HG02852 (cell line): Measurements from ENCODE around the gene PITPNM1.

Experiments
- ATAC-seq: cut with Tn5 transposase; IDR thresholded peaks from one replicate; pipeline ENCODE4 v1.9.1; 2021; ENCODE audit warnings: mild to moderate bottlenecking, moderate library complexity; ENCODE audit not compliant: unreplicated experiment

Gene PITPNM1

DNA sequence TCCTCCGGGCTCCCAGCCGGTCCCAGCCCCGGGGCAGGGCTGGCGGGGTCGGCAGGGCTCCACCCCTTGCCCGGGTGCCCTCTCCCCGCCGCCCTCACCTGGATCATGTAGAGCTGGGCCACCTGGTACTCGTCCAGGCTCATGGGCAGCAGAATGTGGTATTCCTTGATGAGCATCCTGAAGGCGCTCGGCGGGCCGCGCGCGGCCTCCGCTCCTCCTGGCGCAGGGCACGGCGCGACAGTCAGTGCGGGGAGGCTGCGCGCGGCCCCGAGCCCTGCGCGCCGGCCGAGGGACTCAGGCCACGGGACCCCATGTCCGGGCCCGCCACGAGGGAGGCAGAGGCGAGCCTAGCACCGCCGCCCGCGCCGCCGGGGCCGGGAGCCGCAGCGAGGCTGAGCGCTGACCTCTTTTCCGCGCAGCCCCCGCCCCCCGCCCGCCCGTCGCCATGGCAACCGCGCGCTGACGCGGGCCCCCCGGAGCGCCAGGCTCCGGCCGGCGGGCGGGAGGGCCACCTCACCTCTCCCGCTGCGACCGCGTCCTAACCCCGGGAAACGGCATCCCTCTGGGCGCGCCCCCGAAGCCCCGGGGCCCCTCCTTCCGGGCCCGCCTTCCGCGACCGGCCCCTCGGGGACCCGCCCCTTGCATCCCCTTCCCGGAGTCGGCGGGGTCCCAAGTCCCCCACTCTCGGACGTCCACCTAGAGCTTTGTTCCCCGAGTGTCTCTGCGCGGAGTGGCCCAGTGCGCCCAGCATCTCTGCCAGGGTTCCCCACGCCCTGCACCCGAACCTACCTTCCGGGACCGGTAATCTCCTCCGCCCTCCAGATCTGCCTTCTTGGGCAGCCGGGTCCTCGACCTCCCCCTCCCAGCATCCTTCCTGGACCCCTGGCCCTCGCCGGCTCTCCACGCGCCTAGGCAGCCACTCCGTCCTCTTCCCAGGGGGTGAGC, 886 bp downstream of the PITPNM1 start:
- ATAC-seq = no peak

GRCh38 chr11:67503119-67504004, 1.8 kb downstream of the PITPNM1 start:
- ATAC-seq = no peak

DNA sequence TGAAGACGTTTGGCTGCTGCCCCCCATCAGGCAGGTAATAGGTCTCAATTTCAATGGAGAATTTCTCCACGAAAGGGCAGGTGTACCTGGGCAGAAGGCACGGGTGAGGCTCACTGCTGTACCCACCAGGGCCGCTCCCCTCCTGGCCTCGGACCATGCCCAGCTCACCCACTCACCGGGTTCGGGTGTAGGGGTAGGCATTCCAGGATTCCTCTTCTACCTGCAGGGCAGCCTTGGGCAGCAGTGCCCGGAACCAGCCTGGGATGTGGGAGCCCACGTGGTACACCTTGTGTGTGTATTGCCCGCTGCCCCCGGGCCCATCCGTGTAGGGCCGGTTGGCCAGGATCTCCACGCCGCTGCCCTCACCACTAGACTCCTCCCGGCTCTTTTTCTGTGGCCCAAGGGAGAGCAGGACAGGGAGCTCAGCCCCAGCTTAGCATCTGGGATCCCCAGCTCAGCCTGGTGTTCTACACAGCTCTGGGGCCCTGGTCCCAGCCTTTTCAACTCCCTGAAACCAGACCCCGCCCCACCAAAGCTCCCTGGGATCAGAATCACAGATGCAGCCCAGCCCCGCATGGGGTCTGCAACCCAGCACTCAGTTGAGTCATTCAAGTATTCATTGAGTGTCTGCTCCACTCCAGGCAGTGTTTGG, 2.7 kb downstream of the PITPNM1 start:
- ATAC-seq = no peak

DNA sequence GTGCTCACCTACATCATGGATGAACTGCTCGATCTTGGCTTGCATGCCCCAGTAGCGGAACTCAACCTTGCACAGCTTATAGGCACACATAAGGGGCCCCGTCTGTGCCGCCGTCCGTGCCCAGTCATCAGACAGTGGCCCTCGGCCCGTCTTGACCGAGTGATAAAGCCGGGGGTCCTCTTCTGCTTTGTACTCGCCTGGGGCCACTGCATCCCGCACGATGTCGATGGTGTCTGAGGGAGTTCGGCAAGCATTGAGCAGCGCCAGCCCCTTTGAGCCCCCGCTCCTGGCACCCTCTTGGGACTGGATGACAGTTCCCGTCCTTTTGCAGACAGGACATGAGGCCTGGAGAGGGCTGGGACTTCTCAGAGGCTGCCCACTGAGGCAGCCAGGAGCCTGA, 3.3 kb downstream of the PITPNM1 start:
- ATAC-seq = no peak

DNA sequence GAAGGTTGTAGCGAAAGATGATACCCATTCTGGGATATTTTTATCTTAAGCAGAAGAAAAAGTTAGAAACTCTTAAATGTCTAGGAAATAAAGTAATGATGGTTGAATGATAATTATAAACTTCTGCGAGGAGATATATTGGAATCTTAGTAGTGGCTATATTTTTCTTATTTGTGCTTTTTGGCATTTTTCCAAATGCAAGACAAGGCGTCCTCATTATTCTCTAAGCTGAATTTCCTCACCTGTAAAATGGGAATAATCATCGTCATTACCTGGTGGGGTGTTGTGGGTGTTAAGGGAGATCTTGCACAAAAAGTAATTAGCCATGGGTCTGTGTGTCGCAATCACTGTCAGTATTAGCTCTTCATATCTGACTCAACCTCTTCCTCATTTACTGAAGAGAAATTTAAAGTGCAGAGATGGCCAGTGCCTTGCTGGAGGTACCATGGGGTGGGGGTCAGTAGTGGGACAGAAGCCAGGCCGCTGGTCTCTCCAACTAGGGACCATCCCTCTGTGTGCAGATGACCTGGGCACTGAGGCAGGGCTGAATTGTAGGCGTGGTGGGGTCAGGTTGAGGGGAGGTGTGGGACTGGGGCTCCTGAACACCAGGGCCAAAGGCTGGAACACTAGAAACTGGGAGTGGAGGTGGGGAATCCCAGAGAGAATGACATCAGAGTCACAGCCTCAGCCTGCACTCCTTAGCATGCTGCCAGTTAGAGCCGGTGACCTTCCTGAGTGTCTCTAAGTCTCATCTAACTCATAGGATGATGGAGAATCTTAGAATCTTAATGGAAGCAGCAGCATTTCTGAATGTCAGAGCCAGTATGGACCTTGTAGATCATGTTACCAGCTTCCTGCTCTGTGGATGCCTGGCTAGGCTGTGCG, 4.1 kb downstream of the PITPNM1 start:
- no peak for ATAC-seq

DNA sequence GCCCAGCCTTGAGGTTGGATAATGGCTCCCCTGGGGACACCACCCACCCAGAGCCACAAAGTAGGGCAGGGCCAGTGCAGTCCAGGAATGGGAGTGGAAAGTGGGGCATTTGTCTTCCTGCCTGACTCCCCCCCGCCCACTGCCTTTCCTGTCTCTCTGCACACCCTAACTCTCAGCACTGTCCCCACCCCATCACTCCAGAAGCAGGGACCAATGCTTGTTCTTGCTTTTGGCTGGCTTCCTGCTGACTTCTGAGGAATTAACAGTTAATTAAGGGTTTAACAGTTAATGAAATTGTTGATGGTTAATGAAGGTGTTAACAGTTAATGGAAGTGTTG, 4.7 kb downstream of the PITPNM1 start:
- ATAC-seq = no peak

DNA sequence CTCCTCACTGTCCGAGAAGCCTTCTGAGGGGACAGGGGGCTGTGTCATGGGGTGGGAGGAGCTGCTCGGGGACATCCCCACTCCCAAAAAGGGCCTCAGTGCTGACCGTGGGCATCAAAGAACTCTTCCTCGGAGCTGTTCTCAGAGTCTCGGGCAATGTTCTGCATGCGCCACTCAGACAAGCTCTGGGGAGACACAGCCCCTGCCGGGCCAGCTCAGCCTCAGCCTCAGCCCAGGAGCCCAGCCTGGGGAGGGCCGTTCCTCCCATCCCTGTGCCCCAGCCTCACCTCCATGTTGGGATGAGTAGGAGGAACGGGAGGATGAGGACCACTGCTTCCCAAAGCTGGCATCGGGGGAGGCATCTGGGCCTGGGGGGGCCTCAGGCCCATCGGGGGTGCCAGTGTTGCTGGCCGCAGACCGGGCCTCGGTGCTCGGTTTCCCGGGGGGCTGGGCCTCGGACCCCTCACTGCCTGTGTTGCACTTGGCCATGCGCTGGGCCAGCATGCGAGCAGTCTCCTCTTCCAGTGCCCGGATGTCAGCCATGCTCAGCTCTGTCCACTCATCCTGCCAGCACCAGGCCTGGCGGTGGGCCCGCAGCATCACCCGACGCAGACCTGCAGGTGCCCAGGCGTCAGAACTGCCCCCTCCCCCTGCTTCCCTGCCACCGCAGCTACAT, 5.2 kb downstream of the PITPNM1 start:
- ATAC-seq = no peak

DNA sequence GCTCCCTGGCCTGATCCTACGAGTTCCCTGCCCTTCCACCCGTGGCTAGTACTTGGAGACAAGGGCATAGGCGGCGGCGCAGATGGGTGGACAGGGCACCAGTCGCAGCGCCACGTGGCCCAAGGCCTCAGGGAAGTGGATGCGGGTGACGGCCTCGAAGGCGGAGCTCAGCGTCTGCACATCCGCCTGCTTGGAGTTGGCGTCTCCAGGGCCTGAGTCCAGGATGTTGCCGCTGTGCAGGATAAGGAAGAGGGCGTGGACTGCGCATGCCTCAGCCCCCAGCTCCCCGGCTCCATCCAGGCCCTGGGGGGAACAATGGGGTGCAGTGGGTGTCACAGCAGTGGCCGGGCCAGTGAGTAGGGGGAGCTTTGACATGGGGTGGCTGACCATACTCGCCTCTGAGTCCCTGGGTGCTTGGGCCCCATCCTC, 6.6 kb downstream of the PITPNM1 start:
- no peak for ATAC-seq

- no peak for ATAC-seq
These were observed 7.4 kb downstream of the PITPNM1 start for GRCh38 chr11:67497656-67498291.

GRCh38 chr11:67496113-67496512, 9.1 kb downstream of the PITPNM1 start:
- no peak for ATAC-seq

DNA sequence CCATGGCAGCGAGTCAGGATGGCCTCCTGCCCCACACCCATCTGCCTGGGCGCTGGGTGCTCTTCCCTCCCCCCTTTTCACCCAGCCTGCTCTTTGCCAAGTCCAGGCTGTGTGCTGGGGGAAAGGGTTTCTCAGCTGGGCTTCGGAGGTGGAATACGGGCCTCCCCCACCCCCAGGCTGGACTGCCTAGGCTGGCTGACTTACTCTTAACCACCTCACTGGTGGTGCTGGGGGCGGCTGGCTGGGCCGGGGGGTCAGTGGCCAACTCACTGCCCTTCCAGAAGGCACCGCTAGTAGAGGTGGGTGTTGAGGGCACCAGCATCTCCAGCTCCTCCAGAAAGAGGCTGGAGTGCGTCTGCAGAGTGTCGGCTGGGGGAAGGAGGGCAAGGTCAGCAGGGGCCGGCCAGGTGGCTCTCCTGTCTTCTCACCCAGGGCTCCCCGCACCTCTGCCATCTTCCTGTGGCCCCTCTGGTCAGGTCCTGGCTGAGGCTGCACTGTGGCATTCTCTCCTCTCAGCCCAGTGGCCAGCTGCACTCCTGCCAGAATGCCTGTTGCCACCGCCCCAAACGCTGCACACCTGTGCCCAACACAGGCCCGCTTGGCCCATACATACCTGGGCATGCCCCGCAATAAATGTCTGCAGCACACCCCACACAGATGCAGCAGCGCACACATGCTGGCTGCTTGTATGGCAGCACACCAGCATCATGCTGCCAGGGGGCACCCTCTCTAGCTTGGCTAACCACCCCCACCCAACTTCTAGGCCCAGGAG, 9.7 kb downstream of the PITPNM1 start:
- ATAC-seq = no peak

GRCh38 chr11:67494371-67495233, 10.6 kb downstream of the PITPNM1 start:
- no peak for ATAC-seq

- no peak for ATAC-seq
These were observed 11.4 kb downstream of the PITPNM1 start for GRCh38 chr11:67493548-67494370.

- no peak for ATAC-seq
These were observed 12.2 kb downstream of the PITPNM1 start for GRCh38 chr11:67492801-67493547.

DNA sequence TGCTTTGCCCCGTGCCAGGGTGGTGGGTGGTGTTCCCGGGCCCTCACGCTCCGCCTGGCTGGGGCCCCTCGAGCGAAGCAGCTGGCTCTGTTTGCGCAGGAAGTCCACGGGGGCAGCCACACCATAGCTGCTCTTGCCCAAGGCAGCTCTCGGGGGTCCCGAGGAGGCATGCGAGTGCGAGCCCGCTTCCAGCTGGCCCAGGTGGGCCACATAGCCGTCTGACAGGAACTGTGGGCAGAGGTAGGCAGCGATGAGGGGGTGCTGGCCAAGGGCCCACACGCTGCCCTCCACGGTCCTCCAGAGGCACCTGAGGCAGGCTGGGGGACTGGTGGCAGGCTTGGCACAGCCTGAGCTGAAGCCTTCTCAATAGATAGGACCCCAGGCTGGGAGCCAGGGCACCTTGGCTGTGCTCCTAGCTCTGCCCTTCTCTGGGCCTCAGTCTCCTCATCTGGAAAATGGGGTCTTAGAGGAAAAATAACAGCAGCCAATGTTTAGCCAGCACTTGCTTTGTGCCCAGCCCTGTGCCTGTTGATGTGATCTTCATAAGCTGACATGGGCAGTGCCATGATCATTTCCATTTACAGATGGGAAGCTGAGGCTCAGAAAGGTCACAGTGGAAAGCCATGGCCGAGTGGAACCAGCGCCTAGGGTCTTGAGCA, 13.0 kb downstream of the PITPNM1 start:
- no peak for ATAC-seq
